NCI-H526 (cell line): ENCODE measurements around the gene NPEPL1.

ENCODE experiments used
- DNase-seq, 2 experiments: peaks; one replicate each; lab custom pipeline; 2025; lab: John Stamatoyannopoulos, UW

The NPEPL1 gene

GRCh38 chr20:58682656-58683531 lies 9.7 kb upstream of the NPEPL1 start:
- DNase-seq = no peak

- no peak for DNase-seq
Measured at GRCh38 chr20:58684291-58684690, 8.3 kb upstream of the NPEPL1 start.

- no peak for DNase-seq
Measured at GRCh38 chr20:58685988-58686387, 6.6 kb upstream of the NPEPL1 start.

GRCh38 chr20:58688414-58688813 lies 4.2 kb upstream of the NPEPL1 start:
- no peak for DNase-seq

- DNase-seq = no peak
Measured at GRCh38 chr20:58688840-58689239, 3.8 kb upstream of the NPEPL1 start.

- no peak for DNase-seq
Measured at GRCh38 chr20:58690396-58691135, 2.0 kb upstream of the NPEPL1 start.

GRCh38 chr20:58691773-58692578 lies 624 bp upstream of the NPEPL1 start:
- DNase-seq = no peak

GRCh38 chr20:58693226-58694006 lies 816 bp downstream of the NPEPL1 start:
- DNase-seq = peak in 1 of 2 experiments; percentile 57

- no peak for DNase-seq
Measured at GRCh38 chr20:58694241-58695083, 1.9 kb downstream of the NPEPL1 start.

GRCh38 chr20:58695084-58695722 lies 2.6 kb downstream of the NPEPL1 start:
- DNase-seq = peak in 1 of 2 experiments; percentile 16

- no peak for DNase-seq
Measured at GRCh38 chr20:58695895-58696375, 3.3 kb downstream of the NPEPL1 start.

GRCh38 chr20:58696411-58696961 lies 3.9 kb downstream of the NPEPL1 start:
- no peak for DNase-seq

GRCh38 chr20:58697201-58697866 lies 4.7 kb downstream of the NPEPL1 start:
- no peak for DNase-seq

- no peak for DNase-seq
Measured at GRCh38 chr20:58697867-58698703, 5.5 kb downstream of the NPEPL1 start.

- no peak for DNase-seq
Measured at GRCh38 chr20:58698741-58699622, 6.4 kb downstream of the NPEPL1 start.

- no peak for DNase-seq
Measured at GRCh38 chr20:58699623-58700107, 7.1 kb downstream of the NPEPL1 start.
